Stromal cell of bone marrow (primary cell): Measurements from ENCODE around the gene EIF4E3.
A peak's percentile ranks its signal among the peaks of the same experiment; 100 is the strongest.

ENCODE experiments used
- DNase-seq: peaks from one replicate; pipeline ENCODE4 v3.0.0-alpha.2; 2012; ENCODE audit warnings: low read depth

The EIF4E3 gene

DNA sequence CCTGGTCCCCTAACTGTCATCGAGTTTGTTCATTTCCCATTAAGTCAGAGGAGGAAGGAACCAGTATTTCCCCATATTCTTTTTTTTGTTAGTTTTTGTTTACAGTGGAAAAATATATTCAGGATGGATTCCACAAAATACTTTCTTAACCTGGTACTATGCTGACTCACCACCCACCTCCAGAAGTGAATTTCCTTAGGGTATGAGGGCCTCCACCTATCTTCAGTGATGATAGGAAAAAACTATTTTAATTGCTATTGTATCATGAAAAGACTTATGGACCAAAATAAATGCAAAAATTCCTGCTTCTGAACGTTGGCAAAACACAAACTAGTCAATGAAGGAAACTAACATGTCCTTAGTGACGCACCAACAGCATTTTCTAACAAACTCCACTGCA is 77.5 kb downstream of the EIF4E3 start:
- no peak for DNase-seq

- no peak for DNase-seq
Measured at GRCh38 chr3:71646971-71647370, 78.2 kb downstream of the EIF4E3 start.

GRCh38 chr3:71645140-71645539 is 80.1 kb downstream of the EIF4E3 start:
- no peak for DNase-seq

- no peak for DNase-seq
Measured at GRCh38 chr3:71641674-71642073, 83.5 kb downstream of the EIF4E3 start.

GRCh38 chr3:71640331-71640983 is 84.7 kb downstream of the EIF4E3 start:
- no peak for DNase-seq

- DNase-seq: no peak
Measured at GRCh38 chr3:71636482-71636881, 88.7 kb downstream of the EIF4E3 start.

- no peak for DNase-seq
Measured at GRCh38 chr3:71636001-71636400, 89.2 kb downstream of the EIF4E3 start.

GRCh38 chr3:71634671-71635070 is 90.5 kb downstream of the EIF4E3 start:
- no peak for DNase-seq

DNA sequence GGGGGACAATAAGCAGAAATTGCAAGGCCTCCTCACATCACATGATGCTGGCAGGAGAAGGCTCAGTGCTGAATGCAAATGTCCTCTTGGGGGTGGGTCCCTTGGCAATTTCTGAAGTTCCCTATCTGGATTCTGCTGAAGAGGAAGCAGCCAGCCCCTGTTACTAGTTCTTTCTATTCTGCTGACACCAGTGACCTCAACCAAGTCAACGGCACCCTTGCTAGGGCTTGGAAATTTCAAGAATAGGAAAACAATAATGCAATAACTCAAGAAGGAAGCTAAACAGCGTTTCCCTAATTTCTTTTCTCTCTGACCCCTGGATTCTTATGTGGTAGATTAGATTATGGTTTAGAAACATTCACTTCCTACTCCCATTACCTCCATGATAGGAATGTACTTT is 95.5 kb downstream of the EIF4E3 start:
- no peak for DNase-seq

GRCh38 chr3:71629289-71629688 is 95.9 kb downstream of the EIF4E3 start:
- peak; percentile 12 for DNase-seq

- no peak for DNase-seq
Measured at GRCh38 chr3:71628522-71628921, 96.7 kb downstream of the EIF4E3 start.

DNA sequence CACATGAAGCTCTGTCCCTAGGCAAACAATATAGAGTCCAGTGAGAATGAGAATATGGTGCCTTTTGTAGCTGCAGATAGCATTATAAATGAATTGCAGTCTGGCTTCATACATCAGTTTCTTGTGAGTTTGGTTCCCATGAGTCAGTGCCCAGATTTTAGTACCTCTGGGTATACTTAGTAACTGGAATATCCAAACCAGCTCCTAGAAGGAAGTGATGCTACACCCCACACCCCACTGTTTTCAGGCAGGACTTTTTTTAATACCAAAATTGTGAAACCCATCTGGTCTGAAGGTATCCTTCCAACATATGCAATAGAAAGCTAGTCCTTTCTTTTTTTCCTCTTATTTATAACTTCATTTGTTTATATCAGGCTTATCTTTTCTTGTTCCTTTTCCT is 99.5 kb downstream of the EIF4E3 start:
- no peak for DNase-seq
